ENCODE data around the gene SLC47A2.

GRCh38 chr17:19678581-19679453 lies 37.6 kb downstream of the SLC47A2 start:
- TF ChIP-seq CTCF (conservative IDR thresholded peaks at IDR 0.05; ENCODE audit: low read depth in 2 of 2): no peak
- no peak for TF ChIP-seq EZH2phosphoT487 (IDR thresholded peaks at IDR 0.05; ENCODE audit: unreplicated experiment)
- TF ChIP-seq EZH2 (IDR thresholded peaks at IDR 0.05; ENCODE audit: low read depth, unreplicated experiment): no peak
- TF ChIP-seq POLR2AphosphoS5 (IDR thresholded peaks at IDR 0.05; ENCODE audit: low read depth): no peak
- no peak for TF ChIP-seq JUNB (IDR thresholded peaks at IDR 0.05; ENCODE audit: unreplicated experiment)
- no peak for TF ChIP-seq CREB1 (CRISPR knock-in tag; IDR thresholded peaks at IDR 0.05; ENCODE audit: low read depth)
